ENCODE data around the gene BTBD19. TPM values are rescaled to one million over a fixed set of nuclear protein-coding genes. Genes with fewer than 3 reads are reported as not detected.

The BTBD19 gene
- total RNA-seq, 1 donor from 2014 or later: 5.5 TPM

- H3K27ac Mint-ChIP-seq (ENCODE audit: unreplicated experiment): no peak overlapping the region
- H3K36me3 Mint-ChIP-seq (ENCODE audit: low read depth): peaks cover 38% of the 10 kb centered on the region
- H3K4me1 Mint-ChIP-seq: peaks cover 46% of the 10 kb centered on the region
- TF ChIP-seq CTCF (conservative IDR thresholded peaks at IDR 0.05): no peak
- peaks cover 8% of the 10 kb centered on the region for H3K27me3 Mint-ChIP-seq (ENCODE audit: low read depth)
- DNase-seq (ENCODE audit: low read depth, low spot score): no peak
- H3K4me3 Mint-ChIP-seq: peak overlapping the region; percentile 90
- no peaks in the 10 kb centered on the region for H3K9me3 Mint-ChIP-seq
Observed at GRCh38 chr1:44780583-44781121, 27.7 kb upstream of the BTBD19 start.

- Mint-ChIP-seq H3K4me1 (peaks cover 33% of the 10 kb centered on the region), H3K9me3 (no peaks in the 10 kb centered on the region), H3K4me3 (peak overlapping the region; percentile 85), H3K36me3 (ENCODE audit: low read depth) (peaks cover 20% of the 10 kb centered on the region), H3K27me3 (ENCODE audit: low read depth) (peaks cover 10% of the 10 kb centered on the region), H3K27ac (ENCODE audit: unreplicated experiment) (no peak overlapping the region)
- TF ChIP-seq CTCF (conservative IDR thresholded peaks at IDR 0.05): no peak
- DNase-seq (ENCODE audit: low read depth, low spot score): no peak
Observed at GRCh38 chr1:44783697-44784093, 24.6 kb upstream of the BTBD19 start.

- no peak for TF ChIP-seq CTCF (conservative IDR thresholded peaks at IDR 0.05)
- Mint-ChIP-seq H3K27ac (ENCODE audit: unreplicated experiment) (no peak overlapping the region), H3K4me3 (peak overlapping the region; percentile 85), H3K36me3 (ENCODE audit: low read depth) (peaks cover 17% of the 10 kb centered on the region), H3K9me3 (no peaks in the 10 kb centered on the region), H3K27me3 (ENCODE audit: low read depth) (peaks cover 10% of the 10 kb centered on the region), H3K4me1 (peaks cover 31% of the 10 kb centered on the region)
- DNase-seq (ENCODE audit: low read depth, low spot score): no peak
Observed at GRCh38 chr1:44784094-44785028, 24.0 kb upstream of the BTBD19 start.

DNA sequence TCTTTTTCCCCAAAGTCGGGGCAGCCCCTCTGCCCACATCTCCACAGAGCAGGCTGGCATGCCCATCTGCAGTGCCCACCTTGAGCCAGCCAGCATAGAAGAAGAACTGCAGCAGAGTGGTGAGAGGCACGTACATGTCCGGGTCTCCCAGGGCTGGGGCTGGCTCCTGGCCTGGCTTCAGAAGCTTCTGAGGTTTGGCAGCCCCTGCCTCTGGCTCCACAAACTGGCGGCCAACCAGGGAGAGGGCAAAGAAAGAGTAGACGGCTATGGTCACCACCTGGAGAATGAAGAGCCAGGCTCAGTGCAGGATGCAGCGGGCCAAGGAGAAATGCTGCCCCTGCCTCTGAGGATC lies 23.3 kb upstream of the BTBD19 start:
- no peak overlapping the region for H3K27ac Mint-ChIP-seq (ENCODE audit: unreplicated experiment)

More for the DNA sequence above, 23.3 kb upstream of the BTBD19 start:
- H3K27me3 Mint-ChIP-seq (ENCODE audit: low read depth): peaks cover 10% of the 10 kb centered on the region
- H3K36me3 Mint-ChIP-seq (ENCODE audit: low read depth): peaks cover 15% of the 10 kb centered on the region
- DNase-seq (ENCODE audit: low read depth, low spot score): no peak
- no peaks in the 10 kb centered on the region for H3K9me3 Mint-ChIP-seq
- no peak for TF ChIP-seq CTCF (conservative IDR thresholded peaks at IDR 0.05)
- peak overlapping the region; percentile 69 for H3K4me3 Mint-ChIP-seq
- peaks cover 31% of the 10 kb centered on the region for H3K4me1 Mint-ChIP-seq
